ENCODE data around the gene PCDHB13.
A peak's percentile ranks its signal among the peaks of the same experiment; 100 is the strongest.
"Not testable (repeated sequence)": the region's sequence is repeated elsewhere in the genome, so short reads cannot be mapped to it uniquely, and the experiment has no call there.

The PCDHB13 gene

GRCh38 chr5:141213656-141214339 lies at the start of gene PCDHB13:
PCDHB13 (plus strand) TSS chr5:141213919; CDS start chr5:141214124, 205 bp downstream.
- TF ChIP-seq, protein P1, sequence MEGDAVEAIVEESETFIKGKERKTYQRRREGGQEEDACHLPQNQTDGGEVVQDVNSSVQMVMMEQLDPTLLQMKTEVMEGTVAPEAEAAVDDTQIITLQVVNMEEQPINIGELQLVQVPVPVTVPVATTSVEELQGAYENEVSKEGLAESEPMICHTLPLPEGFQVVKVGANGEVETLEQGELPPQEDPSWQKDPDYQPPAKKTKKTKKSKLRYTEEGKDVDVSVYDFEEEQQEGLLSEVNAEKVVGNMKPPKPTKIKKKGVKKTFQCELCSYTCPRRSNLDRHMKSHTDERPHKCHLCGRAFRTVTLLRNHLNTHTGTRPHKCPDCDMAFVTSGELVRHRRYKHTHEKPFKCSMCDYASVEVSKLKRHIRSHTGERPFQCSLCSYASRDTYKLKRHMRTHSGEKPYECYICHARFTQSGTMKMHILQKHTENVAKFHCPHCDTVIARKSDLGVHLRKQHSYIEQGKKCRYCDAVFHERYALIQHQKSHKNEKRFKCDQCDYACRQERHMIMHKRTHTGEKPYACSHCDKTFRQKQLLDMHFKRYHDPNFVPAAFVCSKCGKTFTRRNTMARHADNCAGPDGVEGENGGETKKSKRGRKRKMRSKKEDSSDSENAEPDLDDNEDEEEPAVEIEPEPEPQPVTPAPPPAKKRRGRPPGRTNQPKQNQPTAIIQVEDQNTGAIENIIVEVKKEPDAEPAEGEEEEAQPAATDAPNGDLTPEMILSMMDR (conservative IDR thresholded peaks at IDR 0.05): peak; percentile 47
- H3K27ac ChIP-seq: not testable (repeated sequence)

GRCh38 chr5:141172381-141173204 lies 41.1 kb upstream of the PCDHB13 start, which contains the start of gene PCDHB7:
PCDHB7 (plus strand) TSS chr5:141172644; CDS start chr5:141172836, 192 bp downstream.
- H3K27ac ChIP-seq: no peak within 1 kb of the TSS
- TF ChIP-seq, protein P1 (conservative IDR thresholded peaks at IDR 0.05): peak; percentile 80

- H3K27ac ChIP-seq: not testable (repeated sequence)
Measured at GRCh38 chr5:141174291-141175104, 39.2 kb upstream of the PCDHB13 start.

- H3K27ac ChIP-seq: no peak overlapping the region
- TF ChIP-seq, protein P1 (conservative IDR thresholded peaks at IDR 0.05): no peak
Measured at GRCh38 chr5:141175933-141176332, 37.8 kb upstream of the PCDHB13 start.

DNA sequence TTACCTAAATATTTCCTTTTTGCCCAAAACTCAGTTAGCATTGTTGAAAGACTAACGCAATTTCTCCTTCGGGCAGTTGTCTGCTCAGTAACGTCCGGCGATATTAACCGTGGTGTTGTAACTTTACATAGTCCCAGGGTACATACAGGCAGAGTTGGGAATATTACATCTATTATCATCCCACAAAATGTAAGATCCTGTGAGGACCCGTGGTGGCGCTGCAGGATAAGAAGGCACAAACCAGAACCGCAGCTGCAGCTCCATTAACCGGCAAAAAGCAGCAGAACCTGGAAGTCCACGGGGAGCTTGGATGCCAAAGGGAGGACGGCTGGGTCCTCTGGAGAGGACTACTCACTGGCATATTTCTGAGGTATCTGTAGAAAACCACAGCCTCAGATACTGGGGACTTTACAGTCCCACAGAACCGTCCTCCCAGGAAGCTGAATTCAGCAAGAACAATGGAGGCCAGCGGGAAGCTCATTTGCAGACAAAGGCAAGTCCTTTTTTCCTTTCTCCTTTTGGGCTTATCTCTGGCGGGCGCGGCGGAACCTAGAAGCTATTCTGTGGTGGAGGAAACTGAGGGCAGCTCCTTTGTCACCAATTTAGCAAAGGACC lies 36.0 kb upstream of the PCDHB13 start, which contains the start of gene PCDHB8:
Gene PCDHB8 (plus strand): TSS at position 214 of the 615 bp plus-strand sequence. CDS start 245 bp downstream, at position 459.
- TF ChIP-seq, protein P1 (conservative IDR thresholded peaks at IDR 0.05): peak; percentile 96

GRCh38 chr5:141179371-141179770 lies 34.3 kb upstream of the PCDHB13 start:
- H3K27ac ChIP-seq: not testable (repeated sequence)

More for the DNA sequence above, 36.0 kb upstream of the PCDHB13 start, which contains the start of gene PCDHB8:
- H3K27ac ChIP-seq: not testable (repeated sequence)

DNA sequence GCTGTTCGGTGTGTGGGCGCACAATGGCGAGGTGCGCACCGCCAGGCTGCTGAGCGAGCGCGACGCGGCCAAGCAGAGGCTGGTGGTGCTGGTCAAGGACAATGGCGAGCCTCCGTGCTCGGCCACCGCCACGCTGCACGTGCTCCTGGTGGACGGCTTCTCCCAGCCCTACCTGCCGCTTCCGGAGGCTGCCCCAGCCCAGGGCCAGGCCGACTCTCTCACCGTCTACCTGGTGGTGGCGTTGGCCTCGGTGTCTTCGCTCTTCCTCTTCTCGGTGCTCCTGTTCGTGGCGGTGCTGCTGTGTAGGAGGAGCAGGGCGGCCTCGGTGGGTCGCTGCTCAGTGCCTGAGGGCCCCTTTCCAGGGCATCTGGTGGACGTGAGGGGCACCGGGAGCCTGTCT lies 33.8 kb upstream of the PCDHB13 start:
- H3K27ac ChIP-seq: not testable (repeated sequence)

GRCh38 chr5:141180313-141180712 lies 33.4 kb upstream of the PCDHB13 start:
- H3K27ac ChIP-seq: no peak overlapping the region
- TF ChIP-seq, protein P1 (conservative IDR thresholded peaks at IDR 0.05): no peak

Measured in VCaP (cell line).